GM20431 (cell line): ENCODE measurements around the gene ZFAND2A.
"Not testable (repeated sequence)": the region's sequence is repeated elsewhere in the genome, so short reads cannot be mapped to it uniquely, and the experiment has no call there.

ENCODE experiments used
- in situ Hi-C: fragments of 300-500 bp; cut with MseI, MboI; formaldehyde crosslinking; loops from one replicate; pipeline ENCODE4 v1.15.0; 2020; ENCODE audit warnings: low sequenced_read_pairs; ENCODE audit not compliant: unreplicated experiment

Gene ZFAND2A

GRCh38 chr7:1130021-1130990, 29.7 kb downstream of the ZFAND2A start:
- in situ Hi-C loops, result no loop called here

GRCh38 chr7:1129431-1129830, 30.6 kb downstream of the ZFAND2A start:
- in situ Hi-C loops, result no loop called here

- in situ Hi-C loops, result no loop called here
These were observed 33.0 kb downstream of the ZFAND2A start for GRCh38 chr7:1127001-1127400.

GRCh38 chr7:1125603-1125969, 34.4 kb downstream of the ZFAND2A start:
- in situ Hi-C loops, result no loop called here

GRCh38 chr7:1124816-1125602, 35.0 kb downstream of the ZFAND2A start:
- in situ Hi-C loops, result no loop called here

GRCh38 chr7:1124164-1124563, 35.8 kb downstream of the ZFAND2A start:
- in situ Hi-C loops, result no loop called here

GRCh38 chr7:1123715-1124114, 36.3 kb downstream of the ZFAND2A start:
- in situ Hi-C loops, result no loop called here

- in situ Hi-C loops, result no loop called here
These were observed 37.0 kb downstream of the ZFAND2A start for GRCh38 chr7:1122832-1123501.

- in situ Hi-C loops, result no loop called here
These were observed 37.8 kb downstream of the ZFAND2A start for GRCh38 chr7:1121886-1122831.

GRCh38 chr7:1121476-1121875, 38.5 kb downstream of the ZFAND2A start:
- in situ Hi-C loops, result no loop called here

- in situ Hi-C loops, result no loop called here
These were observed 39.2 kb downstream of the ZFAND2A start for GRCh38 chr7:1120791-1121190.

- in situ Hi-C loops, result no loop called here
These were observed 40.8 kb downstream of the ZFAND2A start for GRCh38 chr7:1119201-1119600.

GRCh38 chr7:1117321-1117928, 42.6 kb downstream of the ZFAND2A start:
- in situ Hi-C loops, result no loop called here

- in situ Hi-C loops, result not testable (repeated sequence)
These were observed 43.5 kb downstream of the ZFAND2A start for GRCh38 chr7:1116383-1117008.

GRCh38 chr7:1115171-1116045, 44.6 kb downstream of the ZFAND2A start:
- in situ Hi-C loops, result not testable (repeated sequence)

- in situ Hi-C loops, result no loop called here
These were observed 45.5 kb downstream of the ZFAND2A start for GRCh38 chr7:1114505-1114904.

- in situ Hi-C loops, result no loop called here
These were observed 45.9 kb downstream of the ZFAND2A start for GRCh38 chr7:1114088-1114487.

GRCh38 chr7:1113548-1113885, 46.5 kb downstream of the ZFAND2A start:
- in situ Hi-C loops, result no loop called here
